CD8-positive, alpha-beta memory T cell (primary cell): ENCODE results near the gene RGS17. TPM values are rescaled to one million over a fixed set of nuclear protein-coding genes. Genes with fewer than 3 reads are reported as not detected.
"Not testable (repeated sequence)": the region's sequence is repeated elsewhere in the genome, so short reads cannot be mapped to it uniquely, and the experiment has no call there.

Experiments
- CTCF ChIA-PET: fragments of 350-600 bp; sonication (Branson Sonifier 250); formaldehyde crosslinking; loops from one replicate; lab custom pipeline; 2021; ENCODE audit warnings: antibody characterized with exemption; lab: Charles Lee
- POLR2A ChIA-PET: fragments of 350-600 bp; sonication (Branson Sonifier 250); formaldehyde crosslinking; loops from one replicate; lab custom pipeline; 2021; ENCODE audit warnings: antibody characterized with exemption; lab: Charles Lee
- DNase-seq, 5 donors: peaks; one replicate each; pipeline versions ENCODE4 v3.0.0 to v3.0.0-alpha.2; 2020 to 2022; ENCODE audit warnings: mixed read lengths in 1 of 5
- H3K27ac ChIP-seq: one replicate; pipeline ENCODE4 v1.7.0; 2013; ENCODE audit warnings: low read depth, mild to moderate bottlenecking, low read length, moderate library complexity
- H3K27me3 ChIP-seq: 2 replicates; pipeline ENCODE4 v1.7.0; 2013; ENCODE audit warnings: low read length, mild to moderate bottlenecking; ENCODE audit not compliant: insufficient read depth, poor library complexity, severe bottlenecking
- H3K36me3 ChIP-seq: 2 replicates; pipeline ENCODE4 v1.7.0; 2013; ENCODE audit warnings: mild to moderate bottlenecking, low read length, moderate library complexity; ENCODE audit not compliant: insufficient read depth
- H3K4me1 ChIP-seq: 2 replicates; pipeline ENCODE4 v1.7.0; 2013; ENCODE audit warnings: mild to moderate bottlenecking, low read length, moderate library complexity; ENCODE audit not compliant: insufficient read depth
- H3K4me3 ChIP-seq: 2 replicates; pipeline ENCODE4 v1.7.0; 2013; ENCODE audit warnings: mild to moderate bottlenecking, low read length
- H3K9me3 ChIP-seq: 2 replicates; pipeline ENCODE4 v1.7.0; 2013; ENCODE audit warnings: mild to moderate bottlenecking, low read length
- H3K27ac Mint-ChIP-seq, 8 donors: one replicate each; pipeline ENCODE4 v1.8.0; 2020 to 2021; ENCODE audit warnings: mixed read lengths in 8 of 8, mild to moderate bottlenecking in 6 of 8, inconsistent platforms in 3 of 8, moderate library complexity in 3 of 8
- H3K27me3 Mint-ChIP-seq, 2 donors: one replicate each; pipeline ENCODE4 v1.8.0; 2020 to 2021; ENCODE audit warnings: mixed read lengths in 2 of 2, mild to moderate bottlenecking in 1 of 2, moderate library complexity in 1 of 2
- H3K36me3 Mint-ChIP-seq, 3 donors: one replicate each; pipeline ENCODE4 v1.8.0; 2020 to 2021; ENCODE audit warnings: mixed read lengths in 3 of 3, inconsistent platforms in 1 of 3, mild to moderate bottlenecking in 1 of 3
- H3K4me1 Mint-ChIP-seq, 3 donors: one replicate each; pipeline ENCODE4 v1.8.0; 2020 to 2021; ENCODE audit warnings: mixed read lengths in 3 of 3, inconsistent platforms in 1 of 3, mild to moderate bottlenecking in 1 of 3
- H3K4me3 Mint-ChIP-seq, 7 donors: one replicate each; pipeline ENCODE4 v1.8.0; 2020 to 2021; ENCODE audit warnings: mixed read lengths in 7 of 7, mild to moderate bottlenecking in 6 of 7, moderate library complexity in 4 of 7, inconsistent platforms in 2 of 7
- H3K9me3 Mint-ChIP-seq, 5 donors: one replicate each; pipeline ENCODE4 v1.8.0; 2020 to 2022; ENCODE audit warnings: mixed read lengths in 5 of 5, mild to moderate bottlenecking in 3 of 5, moderate library complexity in 2 of 5, inconsistent platforms in 1 of 5
- polyA plus RNA-seq: library from polyadenylated mRNA; unstranded; fragments of 300-500 nt; fragmentation: Illumina TruSeq; gene quantifications from one replicate; pipeline ENCODE4 v1.2.3, GENCODE V29; 2021
- total RNA-seq, 2 experiments: library from RNA; stranded (reverse); gene quantifications; one replicate each; pipeline ENCODE4 v1.2.3, GENCODE V29; 2021

The RGS17 gene
- total and polyA plus RNA-seq, 3 experiments from 2014 or later = 0.02 to 0.49 TPM; not detected in 1

GRCh38 chr6:153138930-153139329 is 7.8 kb upstream of the RGS17 start:
- Mint-ChIP-seq H3K27me3 (peaks cover 3 to 4% of the 10 kb centered on the region in 2 donors), H3K27ac (no peak overlapping the region), H3K9me3 (no peaks in the 10 kb centered on the region), H3K4me1 (peaks cover 11 to 19% (median 17%) of the 10 kb centered on the region in 3 donors), H3K36me3 (no peaks in the 10 kb centered on the region), H3K4me3 (no peak overlapping the region)
- Histone ChIP-seq H3K27ac (no peak overlapping the region), H3K27me3 (no peaks in the 10 kb centered on the region), H3K4me3 (no peak overlapping the region), H3K36me3 (no peaks in the 10 kb centered on the region), H3K9me3 (no peaks in the 10 kb centered on the region), H3K4me1 (no peaks in the 10 kb centered on the region)
- POLR2A ChIA-PET = no interaction called here
- DNase-seq = no peak
- CTCF ChIA-PET = no interaction called here

- Mint-ChIP-seq H3K36me3 (no peaks in the 10 kb centered on the region), H3K27ac (peak overlapping the region in 3 of 8 donors; percentile 3 to 58 (median 43)), H3K27me3 (peaks cover 2 to 18% of the 10 kb centered on the region in 2 donors), H3K9me3 (peaks cover 0 to 1% (median 0%) of the 10 kb centered on the region in 5 donors), H3K4me3 (peak overlapping the region in 5 of 7 donors; percentile 4 to 45 (median 39)), H3K4me1 (peaks cover 20 to 32% (median 25%) of the 10 kb centered on the region in 3 donors)
- H3K4me1 ChIP-seq = no peaks in the 10 kb centered on the region
- CTCF ChIA-PET = no interaction called here
- no peaks in the 10 kb centered on the region for H3K27me3 ChIP-seq
- H3K27ac ChIP-seq = no peak overlapping the region
- H3K4me3 ChIP-seq = no peak overlapping the region
- POLR2A ChIA-PET = no interaction called here
- H3K36me3 ChIP-seq = no peaks in the 10 kb centered on the region
- peak in 1 of 5 donors; percentile 28 for DNase-seq
- H3K9me3 ChIP-seq = no peaks in the 10 kb centered on the region
These were observed 4.6 kb upstream of the RGS17 start for GRCh38 chr6:153135681-153136080.

GRCh38 chr6:153133667-153134066 is 2.6 kb upstream of the RGS17 start:
- H3K27me3 ChIP-seq, H3K4me3 ChIP-seq, CTCF ChIA-PET, POLR2A ChIA-PET, H3K4me3 Mint-ChIP-seq, H3K27ac Mint-ChIP-seq, H3K36me3 ChIP-seq, DNase-seq, H3K36me3 Mint-ChIP-seq, H3K9me3 ChIP-seq, H3K27ac ChIP-seq, H3K9me3 Mint-ChIP-seq: not testable (repeated sequence)
- Mint-ChIP-seq H3K4me1 (peaks cover 32 to 39% (median 39%) of the 10 kb centered on the region in 3 donors), H3K27me3 (peaks cover 4 to 34% of the 10 kb centered on the region in 2 donors)
- peaks cover 11% of the 10 kb centered on the region for H3K4me1 ChIP-seq

GRCh38 chr6:153130515-153131036 is 506 bp downstream of the RGS17 start:
- Mint-ChIP-seq H3K36me3 (no peaks in the 10 kb centered on the region), H3K4me3 (peak overlapping the region; percentile 74 to 92 (median 85)), H3K27me3 (peaks cover 14 to 59% of the 10 kb centered on the region in 2 donors), H3K27ac (no peak overlapping the region), H3K9me3 (peaks cover 0 to 1% (median 0%) of the 10 kb centered on the region in 5 donors), H3K4me1 (peaks cover 27 to 33% (median 29%) of the 10 kb centered on the region in 3 donors)
- H3K4me3 ChIP-seq = peak overlapping the region; percentile 50
- no peak overlapping the region for H3K27ac ChIP-seq
- DNase-seq = no peak
- peaks cover 11% of the 10 kb centered on the region for H3K27me3 ChIP-seq
- ChIA-PET CTCF (no interaction called here), POLR2A (no interaction called here)
- H3K4me1 ChIP-seq = peaks cover 11% of the 10 kb centered on the region
- no peaks in the 10 kb centered on the region for H3K9me3 ChIP-seq
- H3K36me3 ChIP-seq = no peaks in the 10 kb centered on the region

- POLR2A ChIA-PET = no interaction called here
- no peak overlapping the region for H3K27ac Mint-ChIP-seq
- peaks cover 22 to 27% (median 23%) of the 10 kb centered on the region in 3 donors for H3K4me1 Mint-ChIP-seq
- H3K27ac ChIP-seq = no peak overlapping the region
- no peak for DNase-seq
- peaks cover 11% of the 10 kb centered on the region for H3K4me1 ChIP-seq
- peaks cover 14 to 60% of the 10 kb centered on the region in 2 donors for H3K27me3 Mint-ChIP-seq
- CTCF ChIA-PET = no interaction called here
- peak overlapping the region; percentile 50 for H3K4me3 ChIP-seq
- no peaks in the 10 kb centered on the region for H3K9me3 ChIP-seq
- peaks cover 0 to 1% (median 0%) of the 10 kb centered on the region in 5 donors for H3K9me3 Mint-ChIP-seq
- no peaks in the 10 kb centered on the region for H3K36me3 ChIP-seq
- no peaks in the 10 kb centered on the region for H3K36me3 Mint-ChIP-seq
- H3K4me3 Mint-ChIP-seq = peak overlapping the region; percentile 70 to 92 (median 85)
- H3K27me3 ChIP-seq = peaks cover 11% of the 10 kb centered on the region
These were observed 1.1 kb downstream of the RGS17 start for GRCh38 chr6:153129873-153130514.

GRCh38 chr6:153126218-153126617 is 4.9 kb downstream of the RGS17 start:
- H3K27me3 Mint-ChIP-seq = peaks cover 14 to 55% of the 10 kb centered on the region in 2 donors
- no peak overlapping the region for H3K4me3 Mint-ChIP-seq
- Histone ChIP-seq H3K9me3 (no peaks in the 10 kb centered on the region), H3K4me1 (peaks cover 11% of the 10 kb centered on the region), H3K27ac (no peak overlapping the region), H3K4me3 (no peak overlapping the region), H3K27me3 (peaks cover 11% of the 10 kb centered on the region), H3K36me3 (no peaks in the 10 kb centered on the region)
- CTCF ChIA-PET = no interaction called here
- POLR2A ChIA-PET = no interaction called here
- H3K36me3 Mint-ChIP-seq = no peaks in the 10 kb centered on the region
- H3K27ac Mint-ChIP-seq = no peak overlapping the region
- no peak for DNase-seq
- peaks cover 0 to 1% (median 0%) of the 10 kb centered on the region in 5 donors for H3K9me3 Mint-ChIP-seq
- peaks cover 11 to 14% (median 12%) of the 10 kb centered on the region in 3 donors for H3K4me1 Mint-ChIP-seq

GRCh38 chr6:153125032-153125431 is 6.0 kb downstream of the RGS17 start:
- H3K4me1 ChIP-seq = peaks cover 5% of the 10 kb centered on the region
- POLR2A ChIA-PET = no interaction called here
- H3K27ac ChIP-seq = no peak overlapping the region
- Mint-ChIP-seq H3K9me3 (peaks cover 0 to under 1% (median 0%) of the 10 kb centered on the region in 5 donors), H3K36me3 (no peaks in the 10 kb centered on the region), H3K4me1 (peaks cover 7 to 9% (median 8%) of the 10 kb centered on the region in 3 donors), H3K27ac (no peak overlapping the region), H3K4me3 (no peak overlapping the region), H3K27me3 (peaks cover 13 to 56% of the 10 kb centered on the region in 2 donors)
- DNase-seq = no peak
- no peaks in the 10 kb centered on the region for H3K9me3 ChIP-seq
- H3K4me3 ChIP-seq = no peak overlapping the region
- H3K27me3 ChIP-seq = peaks cover 11% of the 10 kb centered on the region
- no peaks in the 10 kb centered on the region for H3K36me3 ChIP-seq
- CTCF ChIA-PET = no interaction called here

- POLR2A ChIA-PET = no interaction called here
- no peak for DNase-seq
- H3K4me3 Mint-ChIP-seq = no peak overlapping the region
- Histone ChIP-seq H3K4me3 (no peak overlapping the region), H3K36me3 (no peaks in the 10 kb centered on the region), H3K4me1 (no peaks in the 10 kb centered on the region), H3K27me3 (peaks cover 6% of the 10 kb centered on the region), H3K27ac (no peak overlapping the region), H3K9me3 (no peaks in the 10 kb centered on the region)
- H3K27ac Mint-ChIP-seq = no peak overlapping the region
- H3K36me3 Mint-ChIP-seq = no peaks in the 10 kb centered on the region
- peaks cover 12 to 49% of the 10 kb centered on the region in 2 donors for H3K27me3 Mint-ChIP-seq
- CTCF ChIA-PET = no interaction called here
- H3K4me1 Mint-ChIP-seq = peaks cover 0 to 3% (median 0%) of the 10 kb centered on the region in 3 donors
- H3K9me3 Mint-ChIP-seq = no peaks in the 10 kb centered on the region
These were observed 7.3 kb downstream of the RGS17 start for GRCh38 chr6:153123801-153124200.
